PC-3 (cell line): Measurements from ENCODE around the gene NFATC2. TPM values are rescaled to one million over a fixed set of nuclear protein-coding genes. Genes with fewer than 3 reads are reported as not detected.
"Not testable (repeated sequence)": the region's sequence is repeated elsewhere in the genome, so short reads cannot be mapped to it uniquely, and the experiment has no call there.

Experiments used
- ATAC-seq: fragments of 200-7000 bp; cut with Tn5 transposase; 2 replicates; pipeline ENCODE4 v1.9.1; 2020; ENCODE audit warnings: mild to moderate bottlenecking, moderate library complexity
- BruUV-seq: library from RNA; stranded (reverse); fragments of 400-500 nt; replicated peaks from 2 replicates; lab custom pipeline; 2021; lab: Mats Ljungman, UMichigan
- CTCF ChIA-PET: fragments of 300-600 bp; sonication (Branson Sonifier 250); formaldehyde crosslinking; loops from one replicate; lab custom pipeline; 2022; ENCODE audit warnings: antibody characterized with exemption; lab: Charles Lee
- POLR2A ChIA-PET: fragments of 300-600 bp; sonication (Branson Sonifier 250); formaldehyde crosslinking; loops from one replicate; lab custom pipeline; 2022; ENCODE audit warnings: antibody characterized with exemption; ENCODE audit not compliant: unreplicated experiment; lab: Charles Lee
- DNase-seq: peaks from one replicate; pipeline ENCODE4 v3.0.0-alpha.2; 2015
- H2AFZ ChIP-seq: fragments of 300-600 bp; sonication (generic); 2 replicates; pipeline ENCODE4 v1.6.0; 2016; ENCODE audit warnings: antibody characterized with exemption, low read length
- H3F3A ChIP-seq: fragments of 300-600 bp; sonication (generic); one replicate; pipeline ENCODE4 v1.6.0; 2017; ENCODE audit warnings: antibody characterized with exemption, low read length, control low read depth, mild to moderate bottlenecking; ENCODE audit not compliant: unreplicated experiment
- H3K27ac ChIP-seq: fragments of 300-600 bp; sonication (generic); 2 replicates; pipeline ENCODE4 v1.5.1; 2016; ENCODE audit warnings: mild to moderate bottlenecking, low read length
- H3K27me3 ChIP-seq: fragments of 300-600 bp; sonication (generic); 2 replicates; pipeline ENCODE4 v1.6.1; 2016; ENCODE audit warnings: low read length, mixed read lengths
- H3K36me3 ChIP-seq: fragments of 300-600 bp; sonication (generic); 2 replicates; pipeline ENCODE4 v1.6.1; 2016; ENCODE audit warnings: low read depth, mixed run types, low read length, mixed read lengths
- H3K4me1 ChIP-seq: fragments of 300-600 bp; sonication (generic); 2 replicates; pipeline ENCODE4 v1.5.1; 2016; ENCODE audit warnings: low read length; ENCODE audit not compliant: insufficient read depth
- H3K4me2 ChIP-seq: fragments of 300-600 bp; sonication (generic); 2 replicates; pipeline ENCODE4 v1.6.0; 2016; ENCODE audit warnings: low read length
- H3K4me3 ChIP-seq: fragments of 300-600 bp; sonication (generic); 2 replicates; pipeline ENCODE4 v1.5.1; 2016; ENCODE audit warnings: mild to moderate bottlenecking, low read length, mixed read lengths
- H3K79me2 ChIP-seq: fragments of 300-600 bp; sonication (generic); 2 replicates; pipeline ENCODE4 v1.6.1; 2017; ENCODE audit warnings: low read length, mixed read lengths
- H3K9ac ChIP-seq: fragments of 300-600 bp; sonication (generic); 2 replicates; pipeline ENCODE4 v1.6.0; 2016; ENCODE audit warnings: mild to moderate bottlenecking, low read length
- H3K9me2 ChIP-seq: fragments of 300-600 bp; sonication (generic); replicated peaks from 2 replicates; pipeline ENCODE4 v1.6.1; 2016; ENCODE audit warnings: mixed run types, low read length, mixed read lengths
- H3K9me3 ChIP-seq: fragments of 300-600 bp; sonication (generic); 2 replicates; pipeline ENCODE4 v1.6.1; 2016; ENCODE audit warnings: low read length, mixed read lengths
- H4K20me1 ChIP-seq: fragments of 300-600 bp; sonication (generic); 2 replicates; pipeline ENCODE4 v1.6.1; 2016; ENCODE audit warnings: low read length, mixed read lengths
- CTCF ChIP-seq: fragments of 300-600 bp; sonication (generic); conservative IDR thresholded peaks from 2 replicates; pipeline ENCODE4 v1.5.1; 2017; ENCODE audit warnings: antibody characterized with exemption, low read depth, mild to moderate bottlenecking, low read length
- EZH2 ChIP-seq: fragments of 300-600 bp; sonication (generic); IDR thresholded peaks from one replicate; pipeline ENCODE4 v1.6.1; 2017; ENCODE audit warnings: antibody characterized with exemption, mild to moderate bottlenecking, low read length; ENCODE audit not compliant: unreplicated experiment
- EZH2phosphoT487 ChIP-seq: fragments of 300-600 bp; sonication (generic); IDR thresholded peaks from 2 replicates; pipeline ENCODE4 v1.6.1; 2018; ENCODE audit warnings: mild to moderate bottlenecking, antibody characterized with exemption, low read length, borderline replicate concordance
- intact Hi-C: fragments of 100-400 bp; cut with micrococcal nuclease; formaldehyde crosslinking; loops from 2 replicates; pipeline ENCODE4 v1.9.0; 2023
- total RNA-seq: library from RNA; depleted of rRNA; stranded (reverse); fragments of >200 nt; gene quantifications from 2 replicates; pipeline ENCODE4 v1.2.3, GENCODE V29; 2014

The NFATC2 gene
- total RNA-seq, 1 experiment from 2014 or later, result 12.9 TPM

- Histone ChIP-seq H3K27me3 (no peaks in the 10 kb centered on the region), H3F3A (no peaks in the 10 kb centered on the region), H2AFZ (no peak overlapping the region), H3K27ac (no peak overlapping the region), H4K20me1 (no peaks in the 10 kb centered on the region), H3K9ac (no peak overlapping the region), H3K4me2 (no peak overlapping the region), H3K79me2 (no peaks in the 10 kb centered on the region), H3K36me3 (no peaks in the 10 kb centered on the region), H3K9me3 (no peaks in the 10 kb centered on the region), H3K4me3 (no peak overlapping the region), H3K9me2 (no peaks in the 10 kb centered on the region), H3K4me1 (peaks cover 6% of the 10 kb centered on the region)
- intact Hi-C loops, result no loop called here
- TF ChIP-seq CTCF (no peak), EZH2phosphoT487 (no peak), EZH2 (no peak)
- CTCF ChIA-PET, result no interaction called here
- no peak for ATAC-seq
- no TSS peak for BruUV-seq
- POLR2A ChIA-PET, result no interaction called here
- DNase-seq, result no peak
Observed at GRCh38 chr20:51463560-51463959, 79.0 kb downstream of the NFATC2 start.

GRCh38 chr20:51462566-51463276, 79.8 kb downstream of the NFATC2 start:
- Histone ChIP-seq H3K27me3 (no peaks in the 10 kb centered on the region), H4K20me1 (no peaks in the 10 kb centered on the region), H3K9me2 (no peaks in the 10 kb centered on the region), H2AFZ (no peak overlapping the region), H3K27ac (no peak overlapping the region), H3K4me2 (no peak overlapping the region), H3K79me2 (no peaks in the 10 kb centered on the region), H3K9ac (no peak overlapping the region), H3K4me3 (no peak overlapping the region), H3K9me3 (no peaks in the 10 kb centered on the region), H3K4me1 (peaks cover 14% of the 10 kb centered on the region), H3F3A (peaks cover under 1% of the 10 kb centered on the region), H3K36me3 (no peaks in the 10 kb centered on the region)
- BruUV-seq, result no TSS peak
- intact Hi-C loops, result no loop called here
- DNase-seq (no peak), ATAC-seq (no peak)
- ChIA-PET CTCF (interaction anchor here (0.5 kb wide), 1 partner anchor 475 kb away, joined by 5 read pairs; no protein-coding TSS in a partner anchor), POLR2A (no interaction called here)
- TF ChIP-seq CTCF (no peak), EZH2 (no peak), EZH2phosphoT487 (no peak)

GRCh38 chr20:51461846-51462245, 80.7 kb downstream of the NFATC2 start:
- H3K27me3 ChIP-seq, H3F3A ChIP-seq, H3K4me2 ChIP-seq, intact Hi-C loops, H3K79me2 ChIP-seq, BruUV-seq, H2AFZ ChIP-seq, DNase-seq, POLR2A ChIA-PET, H4K20me1 ChIP-seq, H3K9me3 ChIP-seq, H3K9ac ChIP-seq, H3K36me3 ChIP-seq, ATAC-seq, H3K27ac ChIP-seq, H3K9me2 ChIP-seq, H3K4me3 ChIP-seq: not testable (repeated sequence)
- CTCF ChIA-PET, result interaction anchor here (0.5 kb wide), 1 partner anchor 474 kb away, joined by 5 read pairs; no protein-coding TSS in a partner anchor
- H3K4me1 ChIP-seq, result peaks cover 23% of the 10 kb centered on the region
